Nephron (organoid): Measurements from ENCODE around the gene SSBP2.
A peak's percentile ranks its signal among the peaks of the same experiment; 100 is the strongest.

Experiments used
- H3K27ac Mint-ChIP-seq, 3 experiments: 2 replicates each; pipeline ENCODE4 v1.8.0; 2020; ENCODE audit warnings: mixed read lengths in 3 of 3, mild to moderate bottlenecking in 2 of 3, moderate library complexity in 1 of 3
- H3K27me3 Mint-ChIP-seq: 2 replicates; pipeline ENCODE4 v1.8.0; 2021; ENCODE audit warnings: low read depth, mild to moderate bottlenecking, moderate library complexity, mixed read lengths
- H3K36me3 Mint-ChIP-seq: 2 replicates; pipeline ENCODE4 v1.8.0; 2020; ENCODE audit warnings: low read depth, mixed read lengths
- H3K4me1 Mint-ChIP-seq: 2 replicates; pipeline ENCODE4 v1.8.0; 2020; ENCODE audit warnings: mixed read lengths
- H3K4me3 Mint-ChIP-seq, 3 experiments: 2 replicates each; pipeline ENCODE4 v1.8.0; 2020; ENCODE audit warnings: mild to moderate bottlenecking in 3 of 3, mixed read lengths in 3 of 3, moderate library complexity in 2 of 3
- H3K9me3 Mint-ChIP-seq: 2 replicates; pipeline ENCODE4 v1.8.0; 2020; ENCODE audit warnings: mixed read lengths
- TF ChIP-seq, protein P1 (sequence below), 3 experiments: fragments of 200-600 bp; sonication (generic); IDR thresholded peaks; one replicate each; pipeline ENCODE4 v1.5.0; 2021; ENCODE audit warnings: antibody characterized with exemption in 3 of 3; ENCODE audit not compliant: unreplicated experiment in 3 of 3

Gene SSBP2

DNA sequence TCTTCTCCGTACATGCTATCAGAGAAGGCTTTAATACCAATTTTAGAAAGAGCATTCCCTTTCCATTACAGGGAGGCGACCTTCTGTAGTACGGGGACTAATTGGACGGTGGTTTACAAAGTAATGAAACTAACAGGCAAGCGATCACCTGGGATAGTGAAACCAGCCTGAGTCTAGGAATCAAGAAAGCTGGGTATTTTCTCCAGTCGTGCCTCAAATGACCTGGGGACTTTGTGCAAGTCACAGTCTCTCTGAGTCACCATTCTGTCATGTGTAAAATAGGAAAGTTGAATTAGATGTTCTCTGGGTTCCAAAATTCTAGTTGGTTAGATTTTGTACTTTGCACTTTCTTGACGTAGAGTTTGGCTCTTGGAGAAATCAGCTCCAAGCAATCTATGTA lies 22.7 kb upstream of the SSBP2 start:
- no peaks in the 10 kb centered on the region for H3K36me3 Mint-ChIP-seq
- peaks cover 15% of the 10 kb centered on the region for H3K9me3 Mint-ChIP-seq
- no peaks in the 10 kb centered on the region for H3K27me3 Mint-ChIP-seq
- no peak overlapping the region for H3K4me3 Mint-ChIP-seq
- TF ChIP-seq, protein P1, sequence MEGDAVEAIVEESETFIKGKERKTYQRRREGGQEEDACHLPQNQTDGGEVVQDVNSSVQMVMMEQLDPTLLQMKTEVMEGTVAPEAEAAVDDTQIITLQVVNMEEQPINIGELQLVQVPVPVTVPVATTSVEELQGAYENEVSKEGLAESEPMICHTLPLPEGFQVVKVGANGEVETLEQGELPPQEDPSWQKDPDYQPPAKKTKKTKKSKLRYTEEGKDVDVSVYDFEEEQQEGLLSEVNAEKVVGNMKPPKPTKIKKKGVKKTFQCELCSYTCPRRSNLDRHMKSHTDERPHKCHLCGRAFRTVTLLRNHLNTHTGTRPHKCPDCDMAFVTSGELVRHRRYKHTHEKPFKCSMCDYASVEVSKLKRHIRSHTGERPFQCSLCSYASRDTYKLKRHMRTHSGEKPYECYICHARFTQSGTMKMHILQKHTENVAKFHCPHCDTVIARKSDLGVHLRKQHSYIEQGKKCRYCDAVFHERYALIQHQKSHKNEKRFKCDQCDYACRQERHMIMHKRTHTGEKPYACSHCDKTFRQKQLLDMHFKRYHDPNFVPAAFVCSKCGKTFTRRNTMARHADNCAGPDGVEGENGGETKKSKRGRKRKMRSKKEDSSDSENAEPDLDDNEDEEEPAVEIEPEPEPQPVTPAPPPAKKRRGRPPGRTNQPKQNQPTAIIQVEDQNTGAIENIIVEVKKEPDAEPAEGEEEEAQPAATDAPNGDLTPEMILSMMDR (IDR thresholded peaks at IDR 0.05; ENCODE audit: unreplicated experiment in 3 of 3): no peak
- H3K4me1 Mint-ChIP-seq: peaks cover 19% of the 10 kb centered on the region
- peak overlapping the region in 1 of 3 experiments; percentile 18 for H3K27ac Mint-ChIP-seq

- no peaks in the 10 kb centered on the region for H3K36me3 Mint-ChIP-seq
- peak overlapping the region in 1 of 3 experiments; percentile 12 for H3K27ac Mint-ChIP-seq
- peaks cover 15% of the 10 kb centered on the region for H3K9me3 Mint-ChIP-seq
- peaks cover 15% of the 10 kb centered on the region for H3K4me1 Mint-ChIP-seq
- no peaks in the 10 kb centered on the region for H3K27me3 Mint-ChIP-seq
- H3K4me3 Mint-ChIP-seq: no peak overlapping the region
- TF ChIP-seq, protein P1 (IDR thresholded peaks at IDR 0.05; ENCODE audit: unreplicated experiment in 3 of 3): no peak
These were observed 22.3 kb upstream of the SSBP2 start for GRCh38 chr5:81773161-81773560.

- Mint-ChIP-seq H3K9me3 (peaks cover 15% of the 10 kb centered on the region), H3K4me3 (no peak overlapping the region), H3K27ac (no peak overlapping the region), H3K4me1 (peaks cover 15% of the 10 kb centered on the region), H3K36me3 (no peaks in the 10 kb centered on the region), H3K27me3 (no peaks in the 10 kb centered on the region)
- TF ChIP-seq, protein P1 (IDR thresholded peaks at IDR 0.05; ENCODE audit: unreplicated experiment in 3 of 3): no peak
These were observed 21.6 kb upstream of the SSBP2 start for GRCh38 chr5:81772488-81772887.

DNA sequence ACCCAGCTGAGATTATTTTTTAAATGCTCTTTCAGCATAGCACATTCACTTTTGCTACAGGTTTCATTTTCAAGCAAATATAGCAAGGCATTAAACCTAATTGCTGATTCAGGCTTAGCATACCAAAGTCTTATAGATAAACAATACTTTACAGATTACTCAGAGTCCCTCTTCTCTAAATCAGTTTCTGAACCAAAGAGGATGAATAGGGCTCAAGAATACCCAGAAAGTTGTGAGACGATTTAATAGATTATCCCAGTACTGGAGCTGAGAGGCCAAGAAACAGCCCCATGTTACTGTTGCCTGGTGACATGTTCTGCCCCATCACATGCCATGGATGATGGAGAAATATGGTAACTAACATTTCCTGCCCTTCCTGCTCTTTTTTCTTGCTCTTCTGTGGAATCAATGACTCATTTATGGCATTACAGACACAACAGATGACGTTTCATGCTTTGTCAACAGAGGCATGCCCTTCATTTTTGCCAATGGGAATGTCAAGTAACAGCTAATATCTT lies 18.1 kb upstream of the SSBP2 start:
- H3K9me3 Mint-ChIP-seq: peaks cover 15% of the 10 kb centered on the region
- no peak overlapping the region for H3K27ac Mint-ChIP-seq
- no peak overlapping the region for H3K4me3 Mint-ChIP-seq
- TF ChIP-seq, protein P1 (IDR thresholded peaks at IDR 0.05; ENCODE audit: unreplicated experiment in 3 of 3): no peak
- no peaks in the 10 kb centered on the region for H3K27me3 Mint-ChIP-seq
- no peaks in the 10 kb centered on the region for H3K36me3 Mint-ChIP-seq
- H3K4me1 Mint-ChIP-seq: peaks cover 18% of the 10 kb centered on the region

GRCh38 chr5:81767938-81768337 lies 17.0 kb upstream of the SSBP2 start:
- peak overlapping the region in 1 of 3 experiments; percentile 45 for H3K27ac Mint-ChIP-seq
- TF ChIP-seq, protein P1 (IDR thresholded peaks at IDR 0.05; ENCODE audit: unreplicated experiment in 3 of 3): no peak
- no peaks in the 10 kb centered on the region for H3K27me3 Mint-ChIP-seq
- peaks cover 9% of the 10 kb centered on the region for H3K4me1 Mint-ChIP-seq
- no peak overlapping the region for H3K4me3 Mint-ChIP-seq
- peaks cover 11% of the 10 kb centered on the region for H3K9me3 Mint-ChIP-seq
- H3K36me3 Mint-ChIP-seq: no peaks in the 10 kb centered on the region

DNA sequence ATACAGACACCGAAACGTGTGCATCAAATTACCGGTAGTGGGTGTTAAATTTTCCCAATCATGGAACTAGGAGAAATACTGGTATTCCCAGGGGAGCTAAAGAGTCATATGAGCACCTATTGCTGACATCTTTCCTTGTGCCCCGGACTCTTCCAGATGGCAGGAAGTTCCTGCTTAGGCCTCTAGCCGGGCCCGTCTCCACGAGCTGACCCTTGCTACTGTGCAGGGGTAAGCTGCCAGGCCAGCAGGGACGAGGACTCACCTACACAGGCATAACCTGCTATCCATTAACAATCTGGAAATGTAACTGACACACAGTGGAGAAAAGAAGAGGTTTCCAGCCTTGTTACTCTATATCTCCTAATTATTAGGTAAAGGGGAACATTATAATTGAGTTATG lies 16.2 kb upstream of the SSBP2 start:
- TF ChIP-seq, protein P1 (IDR thresholded peaks at IDR 0.05; ENCODE audit: unreplicated experiment in 3 of 3): no peak
- H3K36me3 Mint-ChIP-seq: no peaks in the 10 kb centered on the region
- H3K4me1 Mint-ChIP-seq: peaks cover 7% of the 10 kb centered on the region
- no peaks in the 10 kb centered on the region for H3K27me3 Mint-ChIP-seq
- peaks cover 7% of the 10 kb centered on the region for H3K9me3 Mint-ChIP-seq
- no peak overlapping the region for H3K4me3 Mint-ChIP-seq
- H3K27ac Mint-ChIP-seq: peak overlapping the region in 2 of 3 experiments; percentile 44 to 45
